ENCODE measurements around the gene ZSCAN30.

DNA sequence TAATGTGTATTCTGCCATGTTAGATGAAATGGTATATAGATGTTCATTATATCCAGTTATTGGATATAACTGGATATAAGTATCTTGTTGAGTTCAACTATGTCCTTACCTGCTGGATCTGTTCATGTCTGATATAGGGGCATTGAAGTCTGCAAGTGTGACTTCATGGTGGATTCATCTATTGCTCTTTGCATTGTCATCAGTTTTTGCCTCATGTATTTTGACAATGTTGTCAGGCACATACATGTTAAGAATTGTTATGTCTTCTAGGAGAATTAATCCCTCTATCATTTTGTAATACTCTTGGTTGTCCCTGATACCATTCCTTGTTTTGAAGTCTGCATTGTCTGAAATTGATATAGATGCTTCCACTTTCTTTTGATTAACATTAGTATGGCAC lies 38.8 kb upstream of the ZSCAN30 start:
- TF ChIP-seq, protein P1, sequence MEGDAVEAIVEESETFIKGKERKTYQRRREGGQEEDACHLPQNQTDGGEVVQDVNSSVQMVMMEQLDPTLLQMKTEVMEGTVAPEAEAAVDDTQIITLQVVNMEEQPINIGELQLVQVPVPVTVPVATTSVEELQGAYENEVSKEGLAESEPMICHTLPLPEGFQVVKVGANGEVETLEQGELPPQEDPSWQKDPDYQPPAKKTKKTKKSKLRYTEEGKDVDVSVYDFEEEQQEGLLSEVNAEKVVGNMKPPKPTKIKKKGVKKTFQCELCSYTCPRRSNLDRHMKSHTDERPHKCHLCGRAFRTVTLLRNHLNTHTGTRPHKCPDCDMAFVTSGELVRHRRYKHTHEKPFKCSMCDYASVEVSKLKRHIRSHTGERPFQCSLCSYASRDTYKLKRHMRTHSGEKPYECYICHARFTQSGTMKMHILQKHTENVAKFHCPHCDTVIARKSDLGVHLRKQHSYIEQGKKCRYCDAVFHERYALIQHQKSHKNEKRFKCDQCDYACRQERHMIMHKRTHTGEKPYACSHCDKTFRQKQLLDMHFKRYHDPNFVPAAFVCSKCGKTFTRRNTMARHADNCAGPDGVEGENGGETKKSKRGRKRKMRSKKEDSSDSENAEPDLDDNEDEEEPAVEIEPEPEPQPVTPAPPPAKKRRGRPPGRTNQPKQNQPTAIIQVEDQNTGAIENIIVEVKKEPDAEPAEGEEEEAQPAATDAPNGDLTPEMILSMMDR (IDR thresholded peaks at IDR 0.05; ENCODE audit: low read depth, low read length): no peak
- no peak for TF ChIP-seq POLR2A (IDR thresholded peaks at IDR 0.05; ENCODE audit: extremely low read depth, insufficient read length)
